GM12878 (cell line): Measurements from ENCODE around the gene PIGQ. TPM values are rescaled to one million over a fixed set of nuclear protein-coding genes. Genes with fewer than 3 reads are reported as not detected.

ENCODE experiments used
- BCL11A ChIP-seq: IDR thresholded peaks from 2 replicates; pipeline ENCODE4 v1.6.1; 2011; ENCODE audit warnings: low read depth, low read length
- BRCA1 ChIP-seq: IDR thresholded peaks from 2 replicates; pipeline ENCODE4 v1.6.1; 2011; ENCODE audit warnings: low read depth, low read length, improper control_type of control experiment
- CEBPZ ChIP-seq: fragments of 150-350 bp; IDR thresholded peaks from 2 replicates; pipeline ENCODE4 v1.6.1; 2016; ENCODE audit warnings: low read depth, low read length
- IKZF2 ChIP-seq, 2 experiments: fragments of 450-650 bp; IDR thresholded peaks; 2 replicates each; pipeline ENCODE4 v1.6.1; 2017; ENCODE audit warnings: mild to moderate bottlenecking in 2 of 2, moderate library complexity in 2 of 2
- JUND ChIP-seq: IDR thresholded peaks from 2 replicates; pipeline ENCODE4 v1.6.1; 2012; ENCODE audit warnings: low read depth, mild to moderate bottlenecking, low read length, improper control_type of control experiment, moderate library complexity
- MXI1 ChIP-seq: fragments of 150-350 bp; IDR thresholded peaks from 2 replicates; pipeline ENCODE4 v1.6.1; 2011; ENCODE audit warnings: low read depth, mild to moderate bottlenecking, inconsistent platforms, low read length, improper control_type of control experiment
- PML ChIP-seq: IDR thresholded peaks from 2 replicates; pipeline ENCODE4 v1.6.1; 2012; ENCODE audit warnings: low read length, inconsistent platforms
- RBBP5 ChIP-seq: fragments of 200-600 bp; sonication (generic); conservative IDR thresholded peaks from 2 replicates; pipeline ENCODE4 v1.6.1; 2016
- REST ChIP-seq: IDR thresholded peaks from 2 replicates; pipeline ENCODE4 v1.6.1; 2012; ENCODE audit warnings: mild to moderate bottlenecking, low read depth, low read length
- SIN3A ChIP-seq: IDR thresholded peaks from 2 replicates; pipeline ENCODE4 v1.6.1; 2012; ENCODE audit warnings: low read depth, low read length, improper control_type of control experiment
- SKIL ChIP-seq: fragments of 450-650 bp; IDR thresholded peaks from 2 replicates; pipeline ENCODE4 v1.6.1; 2017; ENCODE audit warnings: mild to moderate bottlenecking, low read depth, inconsistent platforms; ENCODE audit not compliant: poor library complexity, severe bottlenecking
- SMARCA5 ChIP-seq: fragments of 450-650 bp; IDR thresholded peaks from 2 replicates; pipeline ENCODE4 v1.6.1; 2017; ENCODE audit warnings: mild to moderate bottlenecking
- SREBF2 ChIP-seq: IDR thresholded peaks from 2 replicates; pipeline ENCODE4 v1.6.1; 2012; ENCODE audit warnings: mild to moderate bottlenecking, low read length
- SRF ChIP-seq, 2 experiments: IDR thresholded peaks; 2 replicates each; pipeline ENCODE4 v1.6.1; 2011; ENCODE audit warnings: low read depth in 2 of 2, low read length in 2 of 2, mild to moderate bottlenecking in 1 of 2, moderate library complexity in 1 of 2
- ZBTB4 ChIP-seq: fragments of 450-650 bp; formaldehyde crosslinking; IDR thresholded peaks from 2 replicates; pipeline ENCODE4 v1.4.0; 2022; ENCODE audit warnings: mild to moderate bottlenecking, moderate library complexity
- ZSCAN29 ChIP-seq: fragments of 450-650 bp; IDR thresholded peaks from 2 replicates; pipeline ENCODE4 v1.6.1; 2017; ENCODE audit warnings: mild to moderate bottlenecking, moderate library complexity
- polyA plus RNA-seq, 11 experiments: library from polyadenylated mRNA; depleted of rRNA in 4 of 11; unstranded in 6 of 11; stranded (reverse) in 5 of 11; fragments of >200 nt; fragmentation: Nextera tagmentation in 4 of 11; fragmentation: Illumina TruSeq in 1 of 11; extraction: Ambion mirVana in 4 of 11; extraction: Trizol in 1 of 11; gene quantifications; 1 replicate in 1 of 11; 2 replicates in 10 of 11; pipeline versions ENCODE4 v1.2.1 to v1.2.3, GENCODE V29; 2011 to 2016; ENCODE audit warnings: inconsistent platforms in 2 of 11, missing spikeins in 2 of 11, low read depth in 1 of 11
- total RNA-seq, 4 experiments: library from RNA; depleted of rRNA in 3 of 4; stranded (reverse); fragments of >200 nt in 3 of 4; fragmentation: Illumina TruSeq in 1 of 4; extraction: Trizol in 1 of 4; gene quantifications; 2 replicates each; pipeline versions ENCODE4 v1.2.1 to v1.2.3, GENCODE V29; 2013 to 2021

PIGQ gene
- total and polyA plus RNA-seq, 10 of the 15 experiments (the other 5 are each of a cell fraction or from before 2014, with no cell fraction given), result 1.8 to 31.3 (median 17.5) TPM; not detected in 1

- TF ChIP-seq CEBPZ (no peak), MXI1 (peak; percentile 60; the same call in 1 of the 2 replicates), SMARCA5 (0 out of 2 replicates have a peak, but pooled peaks have one; percentile 39), SRF (IDR thresholded peaks at IDR 0.05; ENCODE audit: low read depth in 2 of 2, low read length in 2 of 2) (0 out of 4 replicates have a peak, but pooled peaks of 1 of the 2 experiments have one; percentile 46), JUND (no peak), SKIL (no peak), ZSCAN29 (no peak), BRCA1 (no peak), BCL11A (no peak), SIN3A (no peak), REST (no peak), SREBF2 (no peak), PML (no peak), IKZF2 (IDR thresholded peaks at IDR 0.05) (no peak), RBBP5 (no peak), ZBTB4 (no peak)
Measured at GRCh38 chr16:569445-570254, at the start of gene PIGQ (continued).
